BE2C (cell line): Measurements from ENCODE around the gene SPTBN1.
A peak's percentile ranks its signal among the peaks of the same experiment; 100 is the strongest.

ENCODE experiments used
- DNase-seq: peaks from one replicate; pipeline ENCODE4 v3.0.0-alpha.2; 2020
- H3K27me3 ChIP-seq: fragments of 250-450 bp; sonication (Bioruptor Pico); 2 replicates; pipeline ENCODE4 v1.5.1; 2020; ENCODE audit warnings: mild to moderate bottlenecking
- H3K36me3 ChIP-seq: fragments of 250-450 bp; sonication (Bioruptor Pico); 2 replicates; pipeline ENCODE4 v1.5.1; 2020; ENCODE audit warnings: mild to moderate bottlenecking
- H3K4me1 ChIP-seq: fragments of 250-450 bp; sonication (Bioruptor Pico); 2 replicates; pipeline ENCODE4 v1.5.1; 2020
- H3K4me3 ChIP-seq: 2 replicates; pipeline ENCODE4 v1.5.1; 2011; ENCODE audit warnings: low read depth, low read length
- H3K9me3 ChIP-seq: fragments of 250-450 bp; sonication (Bioruptor Pico); 2 replicates; pipeline ENCODE4 v1.5.1; 2020
- CTCF ChIP-seq: IDR thresholded peaks from 2 replicates; pipeline ENCODE4 v1.5.1; 2012; ENCODE audit warnings: mild to moderate bottlenecking, low read depth, low read length

Gene SPTBN1

DNA sequence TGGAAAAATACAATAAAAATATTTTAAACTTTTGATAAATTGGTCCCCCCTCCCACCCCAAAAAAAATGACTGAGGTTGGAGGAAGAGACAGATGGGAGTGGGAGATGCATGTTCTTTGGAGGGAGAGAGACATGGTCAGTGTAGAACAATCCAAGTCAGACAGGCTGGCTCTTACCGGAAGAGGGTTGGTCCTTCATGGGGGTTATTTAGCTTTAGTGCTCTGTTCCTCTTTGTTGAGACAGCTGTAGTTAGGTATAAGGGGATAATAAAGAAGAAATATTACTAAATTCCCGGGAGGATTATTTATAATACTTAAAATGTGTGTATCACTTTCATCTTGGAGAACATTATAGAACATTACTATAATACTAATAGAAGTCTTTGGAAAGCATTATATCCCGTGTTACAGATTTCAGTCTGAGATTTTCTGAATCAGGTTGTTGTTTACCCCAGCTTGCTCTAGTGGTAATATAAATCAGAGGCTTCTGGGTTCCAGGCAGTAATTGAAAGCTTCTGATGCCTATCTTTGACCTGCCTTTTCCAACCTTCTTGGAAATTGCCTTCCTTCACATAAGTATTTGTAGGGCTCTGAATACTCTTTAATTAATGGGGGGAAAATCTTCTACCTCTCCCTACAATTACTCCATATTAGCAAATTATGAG is 87.7 kb downstream of the SPTBN1 start:
- Histone ChIP-seq H3K9me3 (no peaks in the 10 kb centered on the region), H3K4me3 (no peak overlapping the region), H3K27me3 (no peaks in the 10 kb centered on the region), H3K4me1 (no peaks in the 10 kb centered on the region), H3K36me3 (no peaks in the 10 kb centered on the region)
- no peak for TF ChIP-seq CTCF
- DNase-seq, result no peak

- H3K9me3 ChIP-seq, result no peaks in the 10 kb centered on the region
These were observed 89.7 kb downstream of the SPTBN1 start for GRCh38 chr2:54545702-54546450.

GRCh38 chr2:54546518-54546917 is 90.4 kb downstream of the SPTBN1 start:
- no peak for DNase-seq
- H3K36me3 ChIP-seq, result no peaks in the 10 kb centered on the region
- H3K4me1 ChIP-seq, result peaks cover 4% of the 10 kb centered on the region; the same call in 1 of the 2 replicates
- no peak for TF ChIP-seq CTCF
- no peak overlapping the region for H3K4me3 ChIP-seq
- no peaks in the 10 kb centered on the region for H3K27me3 ChIP-seq
- H3K9me3 ChIP-seq, result no peaks in the 10 kb centered on the region

More at GRCh38 chr2:54545702-54546450, 89.7 kb downstream of the SPTBN1 start:
- H3K27me3 ChIP-seq, result no peaks in the 10 kb centered on the region
- H3K36me3 ChIP-seq, result no peaks in the 10 kb centered on the region
- no peak for TF ChIP-seq CTCF
- no peak overlapping the region for H3K4me3 ChIP-seq
- DNase-seq, result no peak
- H3K4me1 ChIP-seq, result peaks cover 4% of the 10 kb centered on the region; the same call in 1 of the 2 replicates

DNA sequence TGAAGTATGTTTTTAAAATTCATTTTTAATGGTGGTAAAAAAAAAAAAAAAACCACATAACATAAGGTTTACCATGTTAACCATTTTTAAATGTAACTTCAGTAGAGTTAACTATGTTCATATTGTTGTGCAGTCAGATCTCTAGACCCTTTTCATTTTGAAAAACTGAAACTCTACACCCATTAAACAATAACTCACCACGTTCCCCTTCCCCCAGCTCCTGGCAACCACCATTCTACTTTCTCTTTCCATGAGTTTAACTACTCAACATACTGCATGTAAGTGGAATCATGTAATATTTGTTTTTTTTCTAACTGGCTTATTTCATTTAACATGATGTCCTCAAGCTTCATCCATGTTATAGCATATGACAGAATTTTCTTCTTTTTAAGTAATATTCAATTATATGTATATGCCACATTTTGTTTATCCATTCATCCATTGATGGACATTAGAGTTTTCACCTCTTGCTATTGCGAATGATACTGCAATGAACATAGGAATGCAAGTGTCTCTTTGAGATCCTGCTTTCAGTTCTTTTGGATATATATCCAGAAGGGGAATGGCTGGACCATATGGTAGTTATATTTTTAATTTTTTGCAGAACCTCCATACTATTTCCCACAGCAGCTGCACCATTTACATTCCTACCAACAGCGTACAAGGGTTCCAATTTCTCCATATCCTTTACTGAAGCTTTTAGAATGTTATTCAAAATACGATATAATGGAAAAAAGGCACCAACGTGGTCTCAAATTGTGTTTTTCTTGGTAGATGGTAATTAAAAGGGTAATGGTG is 91.0 kb downstream of the SPTBN1 start:
- no peak overlapping the region for H3K4me3 ChIP-seq
- no peaks in the 10 kb centered on the region for H3K36me3 ChIP-seq
- no peaks in the 10 kb centered on the region for H3K27me3 ChIP-seq
- peaks cover 4% of the 10 kb centered on the region; the same call in 1 of the 2 replicates for H3K4me1 ChIP-seq
- H3K9me3 ChIP-seq, result no peaks in the 10 kb centered on the region
- TF ChIP-seq CTCF, result no peak
- DNase-seq, result no peak

DNA sequence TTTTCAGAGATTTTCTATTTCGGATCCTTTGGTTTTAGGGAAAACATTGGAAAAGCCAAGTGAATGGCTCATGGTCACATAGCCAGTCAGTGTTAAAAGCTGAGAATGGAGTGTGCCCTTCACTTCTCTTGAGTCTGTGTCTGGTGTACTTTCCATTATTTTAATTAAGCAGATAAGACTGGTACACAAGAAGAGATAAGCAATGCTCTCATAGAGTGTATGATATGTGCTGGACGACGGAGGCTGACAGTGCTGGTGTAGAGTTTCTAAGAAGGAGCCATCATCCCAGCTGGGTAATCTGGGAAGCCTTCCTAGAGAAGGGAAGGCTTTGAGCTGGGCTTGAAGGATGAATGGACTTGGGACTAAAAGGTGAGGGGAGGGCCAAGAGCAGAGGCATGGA is 93.3 kb downstream of the SPTBN1 start:
- Histone ChIP-seq H3K27me3 (no peaks in the 10 kb centered on the region), H3K36me3 (no peaks in the 10 kb centered on the region), H3K4me1 (peaks cover 4% of the 10 kb centered on the region; the same call in 1 of the 2 replicates), H3K4me3 (no peak overlapping the region), H3K9me3 (no peaks in the 10 kb centered on the region)
- DNase-seq, result peak; percentile 37
- no peak for TF ChIP-seq CTCF
